K562 (cell line): ENCODE measurements around the gene ACTC1. TPM values are rescaled to one million over a fixed set of nuclear protein-coding genes. Genes with fewer than 3 reads are reported as not detected.

Experiments used
- ATF1 ChIP-seq, 2 experiments: fragments of 450-650 bp in 1 of 2; IDR thresholded peaks; 2 replicates each; pipeline ENCODE4 v1.6.1; 2016; ENCODE audit warnings: missing compliant biosample characterization in 1 of 2, missing genetic modification characterization in 1 of 2
- CBX5 ChIP-seq: IDR thresholded peaks from 2 replicates; pipeline ENCODE4 v1.6.1; 2014; ENCODE audit warnings: low read depth, borderline replicate concordance
- CHAMP1 ChIP-seq: fragments of 450-650 bp; IDR thresholded peaks from 2 replicates; pipeline ENCODE4 v1.6.1; 2016; ENCODE audit warnings: mild to moderate bottlenecking
- ILF3 ChIP-seq: fragments of 450-650 bp; IDR thresholded peaks from 2 replicates; pipeline ENCODE4 v1.6.1; 2018; ENCODE audit warnings: antibody characterized with exemption, mild to moderate bottlenecking, moderate library complexity, borderline replicate concordance
- NCOR1 ChIP-seq: fragments of 450-650 bp; IDR thresholded peaks from 2 replicates; pipeline ENCODE4 v1.6.1; 2016; ENCODE audit warnings: mild to moderate bottlenecking, moderate library complexity
- SFPQ ChIP-seq: fragments of 200-400 bp; formaldehyde crosslinking; IDR thresholded peaks from 2 replicates; pipeline ENCODE4 v1.6.1; 2017; ENCODE audit warnings: mild to moderate bottlenecking, low read depth, low read length, moderate library complexity
- SNAPC5 ChIP-seq: fragments of 250-450 bp; sonication (Bioruptor Pico); IDR thresholded peaks from 2 replicates; pipeline ENCODE4 v1.8.0; 2021; ENCODE audit warnings: moderate library complexity, mild to moderate bottlenecking, inconsistent platforms
- ZKSCAN8 ChIP-seq: fragments of 200-800 bp; sonication (Bioruptor generic); IDR thresholded peaks from 2 replicates; pipeline ENCODE4 v1.6.1; 2016; ENCODE audit warnings: missing genetic modification characterization, missing compliant biosample characterization
- ZNF551 ChIP-seq: fragments of 250-450 bp; sonication (Bioruptor Pico); IDR thresholded peaks from 2 replicates; pipeline ENCODE4 v1.5.0; 2021; ENCODE audit warnings: mild to moderate bottlenecking, moderate library complexity
- polyA plus RNA-seq, 8 experiments: library from polyadenylated mRNA; depleted of rRNA in 4 of 8; stranded (reverse) in 5 of 8; unstranded in 3 of 8; fragments of >200 nt; fragmentation: Nextera tagmentation in 2 of 8; fragmentation: Illumina TruSeq in 1 of 8; extraction: Ambion mirVana in 2 of 8; extraction: Trizol in 1 of 8; gene quantifications; 2 replicates each; pipeline versions ENCODE4 v1.2.1 to v1.2.3, GENCODE V29; 2011 to 2014; ENCODE audit warnings: inconsistent platforms in 1 of 8, missing spikeins in 1 of 8
- total RNA-seq, 7 experiments: library from RNA; depleted of rRNA in 6 of 7; stranded (reverse); fragments of >200 nt in 6 of 7; fragmentation: Illumina TruSeq in 2 of 7; extraction: Trizol in 2 of 7; gene quantifications; 2 replicates each; pipeline versions ENCODE4 v1.2.1 to v1.2.3, GENCODE V29; 2011 to 2021; ENCODE audit warnings: low replicate concordance in 1 of 7

The ACTC1 gene
- total and polyA plus RNA-seq, 9 of the 15 experiments (the other 6 are each of a cell fraction or from before 2014, with no cell fraction given): 0.08 to 0.84 (median 0.17) TPM; not detected in 3

GRCh38 chr15:34793071-34793470, 2.3 kb downstream of the ACTC1 start (continued):
- TF ChIP-seq SFPQ: no peak
- no peak for TF ChIP-seq ZKSCAN8 (CRISPR knock-in tag)
- no peak for TF ChIP-seq ILF3
- no peak for TF ChIP-seq CHAMP1
- TF ChIP-seq NCOR1: no peak
- no peak for TF ChIP-seq SNAPC5 (CRISPR knock-in tag)
- TF ChIP-seq CBX5: no peak
- TF ChIP-seq ZNF551 (CRISPR knock-in tag): no peak
- TF ChIP-seq ATF1 (CRISPR knock-in tag; IDR thresholded peaks at IDR 0.05): no peak
- TF ChIP-seq ATF1 (tag; IDR thresholded peaks at IDR 0.05): no peak
